Adrenal gland (tissue), 12 donors: ENCODE measurements around the gene VWA3A. TPM values are rescaled to one million over a fixed set of nuclear protein-coding genes. Genes with fewer than 3 reads are reported as not detected.
"Not testable (repeated sequence)": the region's sequence is repeated elsewhere in the genome, so short reads cannot be mapped to it uniquely, and the experiment has no call there.

ENCODE experiments used
- DNase-seq, 7 donors: peaks; one replicate each; pipeline ENCODE4 v3.0.0-alpha.2; 2019 to 2020
- H3K27ac ChIP-seq, 5 donors: fragments of 200-600 bp; sonication (generic) in 4 of 5; 1 replicate in 3 of 5; 2 replicates in 2 of 5; pipeline versions ENCODE4 v1.5.1 to v1.8.0; 2016 to 2020; ENCODE audit warnings: mild to moderate bottlenecking in 1 of 5
- H3K27me3 ChIP-seq: fragments of 200-600 bp; 2 replicates; pipeline ENCODE4 v1.8.0; 2021
- H3K36me3 ChIP-seq, 2 donors: fragments of 200-600 bp; replicated peaks in 1 of 2; 1 replicate in 1 of 2; 2 replicates in 1 of 2; pipeline versions ENCODE4 v1.5.1 to v1.8.0; 2018 to 2022
- H3K4me1 ChIP-seq, 2 donors: fragments of 200-600 bp; replicated peaks in 1 of 2; 1 replicate in 1 of 2; 2 replicates in 1 of 2; pipeline versions ENCODE4 v1.5.1 to v1.8.0; 2018 to 2021
- H3K4me3 ChIP-seq, 4 donors: fragments of 200-600 bp; sonication (generic) in 3 of 4; one replicate each; pipeline ENCODE4 v1.5.1; 2016 to 2018
- H3K9me3 ChIP-seq, 3 donors: fragments of 200-600 bp; sonication (generic) in 1 of 3; replicated peaks in 1 of 3; 1 replicate in 2 of 3; 2 replicates in 1 of 3; pipeline versions ENCODE4 v1.5.1 to v1.8.0; 2016 to 2021
- POLR2A ChIP-seq, 2 donors: fragments of 450-650 bp; IDR thresholded peaks; one replicate each; pipeline ENCODE4 v1.6.1; 2017; ENCODE audit warnings: antibody characterized with exemption in 2 of 2, mild to moderate bottlenecking in 2 of 2, moderate library complexity in 1 of 2
- WGBS, 4 donors: extraction: QIAGEN DNeasy Blood & Tissue Kit in 2 of 4; methylation state at CpG; one replicate each; pipeline versions ENCODE4 v1.1.5 to v1.1.7; 2013 to 2017; 5-methylcytosine and 5-hydroxymethylcytosine counted together
- intact Hi-C, 2 donors: fragments of 100-400 bp; cut with DNase I; formaldehyde crosslinking; loops; one replicate each; pipeline versions ENCODE4 v1.14.1 to v1.15.0; 2022 to 2023
- polyA plus RNA-seq, 3 donors: library from polyadenylated mRNA; stranded (reverse); fragments of 200-250 nt in 2 of 3; fragments of 350-450 nt in 1 of 3; fragmentation: Illumina TruSeq in 1 of 3; extraction: RNeasy Lipid Tissue Mini Kit (QIAGEN cat#74804) in 1 of 3; gene quantifications; one replicate each; pipeline ENCODE4 v1.2.3, GENCODE V29; 2013 to 2014
- total RNA-seq, 9 donors: library from RNA; depleted of rRNA in 4 of 9; stranded (reverse); fragments of >200 nt in 4 of 9; fragments of 120-200 nt in 1 of 9; fragmentation: NEBNext Ultra II Directional in 1 of 9; extraction: Animal tissue kit (Norgen Biotek cat#: 25700) in 1 of 9; gene quantifications; one replicate each; pipeline versions ENCODE4 v1.1.0 to v1.2.4, GENCODE V29; 2013 to 2023
- TF ChIP-seq, protein P1 (sequence below), 6 experiments: fragments of 450-650 bp in 4 of 6; fragments of 200-600 bp in 2 of 6; sonication (generic) in 1 of 6; IDR thresholded peaks; 1 replicate in 5 of 6; 2 replicates in 1 of 6; pipeline versions ENCODE4 v1.5.1 to v1.8.0; 2016 to 2021; ENCODE audit warnings: antibody characterized with exemption in 6 of 6, mild to moderate bottlenecking in 2 of 6, moderate library complexity in 1 of 6
- donor health status: healthy with polysubstance abuse.
- donor health status: Bipolar disorder and iron deficiency.
- donor health status: DM: yes; HTN: yes; CAD: no.
- donor health status: DM: no; HTN: no; CAD: no.
- donor health status: DM: no; HTN: no; CAD: no.
- donor health status: DM: yes; HTN: yes; CAD: no.

VWA3A gene
- total and polyA plus RNA-seq, 12 donors: 0.17 to 0.72 (median 0.29) TPM; not detected in 6

- H3K36me3 ChIP-seq: no peaks in the 10 kb centered on the region
- H3K27ac ChIP-seq: no peak overlapping the region
- peak in 3 of 7 donors; percentile 11 to 20 (median 20) for DNase-seq
- H3K27me3 ChIP-seq: no peaks in the 10 kb centered on the region
- intact Hi-C loops: loop anchor here (5.0 to 10.0 kb wide), 2 partner anchors 96 to 104 kb away; partner anchors contain the start of gene PDZD9 (in 1 of the 2)
- H3K9me3 ChIP-seq: no peaks in the 10 kb centered on the region
- no peak overlapping the region for H3K4me3 ChIP-seq
- WGBS, 4 donors: 48 to 52% (median 51%) methylated on average over 8 of the region's 8 CpGs
- no peaks in the 10 kb centered on the region for H3K4me1 ChIP-seq
- TF ChIP-seq, protein P1, sequence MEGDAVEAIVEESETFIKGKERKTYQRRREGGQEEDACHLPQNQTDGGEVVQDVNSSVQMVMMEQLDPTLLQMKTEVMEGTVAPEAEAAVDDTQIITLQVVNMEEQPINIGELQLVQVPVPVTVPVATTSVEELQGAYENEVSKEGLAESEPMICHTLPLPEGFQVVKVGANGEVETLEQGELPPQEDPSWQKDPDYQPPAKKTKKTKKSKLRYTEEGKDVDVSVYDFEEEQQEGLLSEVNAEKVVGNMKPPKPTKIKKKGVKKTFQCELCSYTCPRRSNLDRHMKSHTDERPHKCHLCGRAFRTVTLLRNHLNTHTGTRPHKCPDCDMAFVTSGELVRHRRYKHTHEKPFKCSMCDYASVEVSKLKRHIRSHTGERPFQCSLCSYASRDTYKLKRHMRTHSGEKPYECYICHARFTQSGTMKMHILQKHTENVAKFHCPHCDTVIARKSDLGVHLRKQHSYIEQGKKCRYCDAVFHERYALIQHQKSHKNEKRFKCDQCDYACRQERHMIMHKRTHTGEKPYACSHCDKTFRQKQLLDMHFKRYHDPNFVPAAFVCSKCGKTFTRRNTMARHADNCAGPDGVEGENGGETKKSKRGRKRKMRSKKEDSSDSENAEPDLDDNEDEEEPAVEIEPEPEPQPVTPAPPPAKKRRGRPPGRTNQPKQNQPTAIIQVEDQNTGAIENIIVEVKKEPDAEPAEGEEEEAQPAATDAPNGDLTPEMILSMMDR (IDR thresholded peaks at IDR 0.05): peak in 5 of 6 experiments; percentile 52 to 80 (median 66)
- no peak for TF ChIP-seq POLR2A (IDR thresholded peaks at IDR 0.05)
Observed at GRCh38 chr16:22098405-22099255, 6.3 kb downstream of the VWA3A start.

DNA sequence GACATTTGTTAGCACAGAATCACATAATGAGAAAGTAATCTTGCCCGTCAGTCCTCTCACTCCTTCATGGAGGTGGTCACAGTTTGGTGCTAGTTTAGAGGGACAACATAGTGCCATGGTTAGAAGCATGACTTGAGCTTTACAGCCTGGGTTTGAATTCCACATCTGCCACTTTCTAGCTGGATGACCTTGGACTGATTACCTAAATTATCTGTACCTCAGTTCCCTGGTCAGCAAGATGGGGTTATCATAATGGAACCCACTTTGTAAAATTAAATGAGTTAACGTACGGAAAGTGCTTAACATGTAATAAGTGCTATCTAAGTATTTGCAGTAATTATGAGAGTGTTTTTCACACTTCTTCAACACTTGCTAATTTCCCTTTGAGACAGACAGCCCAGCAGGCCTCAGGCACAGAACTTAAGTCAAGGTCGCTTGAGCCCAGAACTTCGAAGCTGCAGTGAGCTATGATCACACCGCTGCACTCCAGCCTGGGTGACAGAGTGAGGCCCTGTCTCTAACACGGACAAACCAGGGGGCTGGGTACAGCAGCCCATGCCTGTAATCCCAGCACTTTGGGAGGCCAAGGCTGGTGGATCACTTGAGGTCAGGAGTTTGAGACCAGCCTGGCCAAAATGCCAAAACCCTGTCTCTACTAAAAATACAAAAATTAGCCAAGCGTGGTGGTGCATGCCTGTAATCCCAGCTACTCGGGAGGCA lies 7.1 kb downstream of the VWA3A start:
- Histone ChIP-seq H3K36me3 (no peaks in the 10 kb centered on the region), H3K4me3 (no peak overlapping the region), H3K4me1 (no peaks in the 10 kb centered on the region), H3K27ac (no peak overlapping the region), H3K9me3 (no peaks in the 10 kb centered on the region), H3K27me3 (no peaks in the 10 kb centered on the region)
- intact Hi-C loops: loop anchor here (5.0 to 10.0 kb wide), 2 partner anchors 97 to 105 kb away; partner anchors contain the start of gene PDZD9 (in 1 of the 2)
- 59 to 72% (median 72%) methylated on average over 9 of the region's 9 CpGs for WGBS, 4 donors
- DNase-seq: no peak
- TF ChIP-seq, protein P1 (IDR thresholded peaks at IDR 0.05): no peak
- TF ChIP-seq POLR2A (IDR thresholded peaks at IDR 0.05): no peak

GRCh38 chr16:22103441-22103840 lies 11.1 kb downstream of the VWA3A start:
- WGBS, 4 donors: 88 to 100% (median 93%) methylated on average over 1 of the region's 1 CpG
- Histone ChIP-seq H3K9me3 (no peaks in the 10 kb centered on the region), H3K27ac (no peak overlapping the region), H3K27me3 (no peaks in the 10 kb centered on the region), H3K4me3 (no peak overlapping the region), H3K4me1 (no peaks in the 10 kb centered on the region), H3K36me3 (no peaks in the 10 kb centered on the region)
- TF ChIP-seq, protein P1 (IDR thresholded peaks at IDR 0.05): no peak
- TF ChIP-seq POLR2A (IDR thresholded peaks at IDR 0.05): no peak
- intact Hi-C loops: no loop called here
- no peak for DNase-seq

DNA sequence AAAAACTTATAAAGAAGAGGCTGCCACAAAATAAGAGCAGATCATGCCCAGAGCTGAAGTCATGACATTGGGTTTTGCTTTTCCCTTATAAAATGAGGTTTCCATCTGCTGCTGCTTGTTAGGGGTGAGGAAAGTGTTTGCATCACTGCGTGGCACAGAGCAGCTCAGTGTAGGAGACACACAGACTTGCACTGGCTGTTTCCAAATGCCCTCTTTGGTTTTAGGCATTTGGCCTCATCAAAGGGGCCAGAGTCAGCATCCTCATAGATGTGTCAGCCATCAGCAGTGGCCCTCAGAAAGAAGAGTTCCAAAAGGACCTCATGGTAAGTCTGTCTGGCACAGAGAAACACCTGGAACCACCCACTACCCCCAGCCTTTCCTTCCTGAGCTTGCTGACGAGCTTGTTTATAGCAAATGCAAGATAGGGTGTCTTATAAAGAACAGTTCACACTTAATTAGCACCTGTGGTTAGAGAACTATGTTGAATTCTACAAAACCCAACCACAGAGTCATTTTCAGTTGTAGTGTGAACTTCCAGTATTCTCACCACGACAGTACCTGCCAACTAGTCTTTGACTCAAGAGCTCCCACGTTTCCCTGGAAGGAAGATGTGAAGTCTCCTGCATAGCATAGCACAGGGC lies 17.0 kb downstream of the VWA3A start:
- no peaks in the 10 kb centered on the region for H3K4me1 ChIP-seq
- H3K27me3 ChIP-seq: no peaks in the 10 kb centered on the region
- no peaks in the 10 kb centered on the region for H3K36me3 ChIP-seq
- TF ChIP-seq POLR2A (IDR thresholded peaks at IDR 0.05): no peak
- no peak for DNase-seq
- no peaks in the 10 kb centered on the region for H3K9me3 ChIP-seq
- whole genome bisulfite sequencing, 4 donors: 50 to 57% (median 53%) methylated on average over 4 of the region's 4 CpGs
- no peak overlapping the region for H3K4me3 ChIP-seq
- no peak overlapping the region for H3K27ac ChIP-seq
- intact Hi-C loops: no loop called here

DNA sequence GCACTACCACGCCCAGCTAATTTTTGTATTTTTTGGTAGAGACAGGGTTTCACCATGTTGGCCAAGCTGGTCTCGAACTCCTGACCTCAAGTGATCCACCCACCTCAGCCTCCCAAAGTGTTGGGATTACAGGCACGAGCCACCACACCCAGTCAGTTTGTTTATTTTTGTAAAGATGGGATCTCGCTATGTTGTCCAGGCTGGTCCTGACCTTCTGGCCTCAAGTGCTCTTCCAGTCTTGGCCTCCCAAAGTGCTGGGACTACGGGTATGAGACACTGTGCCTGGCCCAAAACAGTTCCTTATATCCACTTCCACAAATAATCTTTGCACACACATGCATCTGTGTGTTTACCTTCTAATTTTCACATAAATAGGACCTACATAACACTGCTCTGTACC lies 19.3 kb downstream of the VWA3A start:
- H3K4me1 ChIP-seq, DNase-seq, intact Hi-C loops, H3K9me3 ChIP-seq, H3K27ac ChIP-seq, H3K36me3 ChIP-seq, H3K27me3 ChIP-seq, H3K4me3 ChIP-seq: not testable (repeated sequence)
- 76 to 84% (median 80%) methylated on average over 5 of the region's 5 CpGs for WGBS, 4 donors
